Endothelial cell of umbilical vein (primary cell): ENCODE measurements around the gene ZNF407.

ENCODE experiments used
- CTCF ChIP-seq, 2 donors: IDR thresholded peaks; 1 replicate in 1 of 2; 2 replicates in 1 of 2; pipeline ENCODE4 v1.5.1; 2011; ENCODE audit warnings: low read length in 2 of 2, mild to moderate bottlenecking in 2 of 2, moderate library complexity in 2 of 2, control low read depth in 1 of 2, inconsistent platforms in 1 of 2, low read depth in 1 of 2; ENCODE audit not compliant: insufficient read depth in 1 of 2; ENCODE audit errors: extremely low read depth in 1 of 2
- EZH2 ChIP-seq: IDR thresholded peaks from 2 replicates; pipeline ENCODE4 v1.6.1; 2012; ENCODE audit warnings: borderline replicate concordance, low read depth, mild to moderate bottlenecking, moderate library complexity, low read length, inconsistent platforms; ENCODE audit not compliant: severe bottlenecking
- POLR2A ChIP-seq: IDR thresholded peaks from 2 replicates; pipeline ENCODE4 v1.6.1; 2012; ENCODE audit warnings: low read depth, mild to moderate bottlenecking, control low read depth, low read length
- POLR2AphosphoS5 ChIP-seq: IDR thresholded peaks from 2 replicates; pipeline ENCODE4 v1.6.1; 2012; ENCODE audit warnings: low read depth, mild to moderate bottlenecking, control low read depth, low read length, moderate library complexity; ENCODE audit not compliant: insufficient read depth

DNA sequence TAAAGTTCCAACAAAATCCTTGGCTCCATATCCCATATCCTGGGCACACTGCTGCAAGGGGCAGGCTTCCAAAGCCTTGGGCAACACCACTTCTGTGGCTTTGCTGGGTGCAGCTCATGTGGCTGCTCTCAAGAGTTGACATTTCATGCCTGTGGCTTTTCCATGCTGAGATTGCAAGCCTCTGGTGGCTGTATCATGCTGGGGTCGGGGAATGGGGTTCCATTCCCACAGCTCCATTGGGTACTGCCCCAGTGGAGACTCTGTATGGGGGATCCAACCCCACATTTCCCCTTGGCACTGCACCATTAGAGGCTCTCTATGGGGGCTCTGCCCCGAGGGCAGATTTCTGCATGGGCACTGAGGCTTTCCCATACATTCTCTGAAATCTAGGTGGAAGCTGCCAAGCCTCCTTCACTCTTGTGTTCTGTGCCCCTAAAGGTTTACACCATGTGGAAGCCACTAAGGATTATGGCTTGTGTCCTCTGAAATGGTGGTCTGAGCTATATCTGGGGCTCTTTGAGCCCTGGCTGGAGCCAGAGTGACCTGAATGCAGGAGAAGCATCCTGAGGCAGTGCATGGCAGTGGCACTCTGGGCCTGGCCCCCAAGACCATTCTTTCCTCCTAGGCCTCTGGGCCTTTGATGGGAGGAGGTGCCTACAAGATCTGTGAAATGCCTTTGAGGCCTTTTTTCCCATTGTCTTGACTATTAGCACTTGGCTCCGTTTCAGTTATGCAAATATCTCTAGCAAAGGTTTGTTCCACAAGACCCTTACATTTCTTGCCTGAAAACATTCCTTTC is 503.4 kb downstream of the ZNF407 start:
- TF ChIP-seq POLR2A = no peak
- no peak for TF ChIP-seq CTCF (IDR thresholded peaks at IDR 0.05; ENCODE audit: extremely low read depth in 1 of 2, insufficient read depth in 1 of 2, low read depth in 1 of 2, low read length in 2 of 2)
- TF ChIP-seq EZH2 = no peak
- no peak for TF ChIP-seq POLR2AphosphoS5
